Smooth muscle cell (in vitro differentiated cells): ENCODE measurements around the gene CENPA. TPM values are rescaled to one million over a fixed set of nuclear protein-coding genes. Genes with fewer than 3 reads are reported as not detected.
A peak's percentile ranks its signal among the peaks of the same experiment; 100 is the strongest.

Experiments
- DNase-seq: peaks from one replicate; lab custom pipeline; 2025; ENCODE audit not compliant: unreplicated experiment; lab: John Stamatoyannopoulos, UW
- H2AFZ ChIP-seq: fragments of 200-600 bp; sonication (generic); 2 replicates; pipeline ENCODE4 v1.6.0; 2016; ENCODE audit warnings: antibody characterized with exemption, low read depth, mild to moderate bottlenecking
- H3F3A ChIP-seq: fragments of 200-600 bp; sonication (generic); 2 replicates; pipeline ENCODE4 v1.6.0; 2017; ENCODE audit warnings: antibody characterized with exemption, low read depth
- H3K27ac ChIP-seq: fragments of 200-600 bp; sonication (generic); 2 replicates; pipeline ENCODE4 v1.5.1; 2016; ENCODE audit warnings: low read depth, mild to moderate bottlenecking
- H3K27me3 ChIP-seq: fragments of 200-600 bp; sonication (generic); 2 replicates; pipeline ENCODE4 v1.6.1; 2016; ENCODE audit warnings: low read depth, mild to moderate bottlenecking
- H3K36me3 ChIP-seq: fragments of 200-600 bp; sonication (generic); 2 replicates; pipeline ENCODE4 v1.5.1; 2016; ENCODE audit warnings: low read depth
- H3K4me1 ChIP-seq: fragments of 200-600 bp; sonication (generic); 2 replicates; pipeline ENCODE4 v1.5.1; 2016; ENCODE audit warnings: low read depth
- H3K4me2 ChIP-seq: fragments of 200-600 bp; sonication (generic); 2 replicates; pipeline ENCODE4 v1.6.0; 2016; ENCODE audit warnings: mild to moderate bottlenecking
- H3K4me3 ChIP-seq: fragments of 200-600 bp; sonication (generic); 2 replicates; pipeline ENCODE4 v1.5.1; 2016; ENCODE audit warnings: mild to moderate bottlenecking
- H3K79me2 ChIP-seq: fragments of 200-600 bp; sonication (generic); 2 replicates; pipeline ENCODE4 v1.6.0; 2016; ENCODE audit warnings: low read depth, mild to moderate bottlenecking
- H3K9ac ChIP-seq: fragments of 200-600 bp; sonication (generic); 2 replicates; pipeline ENCODE4 v1.6.0; 2016; ENCODE audit warnings: low read depth
- H3K9me3 ChIP-seq: fragments of 200-600 bp; sonication (generic); replicated peaks from 2 replicates; pipeline ENCODE4 v1.5.1; 2016; ENCODE audit warnings: low read depth
- H4K20me1 ChIP-seq: fragments of 200-600 bp; sonication (generic); 2 replicates; pipeline ENCODE4 v1.6.0; 2016; ENCODE audit warnings: low read depth
- CTCF ChIP-seq: fragments of 200-600 bp; sonication (generic); IDR thresholded peaks from 2 replicates; pipeline ENCODE4 v1.5.1; 2017; ENCODE audit warnings: borderline replicate concordance, mild to moderate bottlenecking, antibody characterized with exemption; ENCODE audit not compliant: insufficient read depth, poor library complexity, severe bottlenecking
- WGBS: methylation state at CpG from one replicate; pipeline ENCODE4 v1.1.7; 2016; ENCODE audit warnings: low lambda C conversion rate; 5-methylcytosine and 5-hydroxymethylcytosine counted together
- polyA plus RNA-seq: library from polyadenylated mRNA; unstranded; fragments of >200 nt; fragmentation: Nextera tagmentation; extraction: Ambion mirVana; gene quantifications from 2 replicates; pipeline ENCODE4 v1.2.1, GENCODE V29; 2016
- total RNA-seq: library from RNA; depleted of rRNA; stranded (reverse); fragments of >200 nt; gene quantifications from 2 replicates; pipeline ENCODE4 v1.2.3, GENCODE V29; 2014

CENPA gene
- total and polyA plus RNA-seq, 2 experiments from 2014 or later = 0.58 to 7.6 TPM

- Histone ChIP-seq H2AFZ (no peak overlapping the region), H3K79me2 (peaks cover 31% of the 10 kb centered on the region), H3K9me3 (no peaks in the 10 kb centered on the region), H3K4me2 (no peak overlapping the region), H3K27ac (no peak overlapping the region), H3F3A (peaks cover 6% of the 10 kb centered on the region), H3K27me3 (no peaks in the 10 kb centered on the region), H3K9ac (no peak overlapping the region), H4K20me1 (peaks cover 32% of the 10 kb centered on the region), H3K4me3 (no peak overlapping the region), H3K4me1 (peaks cover 8% of the 10 kb centered on the region), H3K36me3 (no peaks in the 10 kb centered on the region)
- TF ChIP-seq CTCF = no peak
- WGBS = 97% methylated on average over 10 of the region's 10 CpGs
- no peak for DNase-seq
Observed at GRCh38 chr2:26763019-26763418, 22.8 kb upstream of the CENPA start.

- Histone ChIP-seq H4K20me1 (peaks cover 45% of the 10 kb centered on the region), H3K27ac (peak within 1 kb of the TSS; percentile 60), H3K9ac (peak within 1 kb of the TSS; percentile 88), H3K4me1 (peaks cover 8% of the 10 kb centered on the region), H3K4me2 (peak within 1 kb of the TSS; percentile 93), H3F3A (peaks cover 6% of the 10 kb centered on the region), H3K4me3 (peak within 1 kb of the TSS; percentile 83), H3K9me3 (no peaks in the 10 kb centered on the region), H3K27me3 (no peaks in the 10 kb centered on the region), H3K36me3 (no peaks in the 10 kb centered on the region), H3K79me2 (peaks cover 41% of the 10 kb centered on the region), H2AFZ (peak within 1 kb of the TSS; percentile 90)
- no peak for TF ChIP-seq CTCF
- peak; percentile 42 for DNase-seq
- 2% methylated on average over 59 of the region's 68 CpGs for WGBS
Observed at GRCh38 chr2:26764078-26764887, 21.6 kb upstream of the CENPA start, which contains the start of gene SLC35F6. Gene SLC35F6 (plus strand): TSS chr2:26764284. CDS start chr2:26764350, 66 bp downstream.

- Histone ChIP-seq H2AFZ (peak overlapping the region; percentile 90), H3K9me3 (no peaks in the 10 kb centered on the region), H3K4me3 (peak overlapping the region; percentile 83), H3F3A (peaks cover 6% of the 10 kb centered on the region), H4K20me1 (peaks cover 51% of the 10 kb centered on the region), H3K27me3 (no peaks in the 10 kb centered on the region), H3K4me1 (peaks cover 8% of the 10 kb centered on the region), H3K36me3 (no peaks in the 10 kb centered on the region), H3K27ac (peak overlapping the region; percentile 60), H3K4me2 (peak overlapping the region; percentile 93), H3K79me2 (peaks cover 41% of the 10 kb centered on the region), H3K9ac (peak overlapping the region; percentile 88)
- TF ChIP-seq CTCF = no peak
- no peak for DNase-seq
- 25% methylated on average over 3 of the region's 3 CpGs for WGBS
Observed at GRCh38 chr2:26764906-26765305, 20.9 kb upstream of the CENPA start.
